PC-9 (cell line): ENCODE results near the gene CPT1B.

Experiments
- CTCF ChIP-seq: fragments of 200-600 bp; sonication (generic); conservative IDR thresholded peaks from 2 replicates; pipeline ENCODE4 v1.6.1; 2017; ENCODE audit warnings: mixed run types, antibody characterized with exemption, mild to moderate bottlenecking, moderate library complexity
- EZH2 ChIP-seq: fragments of 200-600 bp; sonication (generic); IDR thresholded peaks from 2 replicates; pipeline ENCODE4 v1.8.0; 2017; ENCODE audit warnings: antibody characterized with exemption, low read depth

- TF ChIP-seq CTCF (no peak), EZH2 (no peak)
Observed at GRCh38 chr22:50608996-50609395, 30.8 kb upstream of the CPT1B start.
